Liver (tissue), 9 donors: ENCODE measurements around the gene THSD4. TPM values are rescaled to one million over a fixed set of nuclear protein-coding genes. Genes with fewer than 3 reads are reported as not detected.

Source experiments
- DNase-seq: peaks from one replicate; pipeline ENCODE4 v3.0.0-alpha.2; 2017; ENCODE audit warnings: low spot score
- H3K27ac ChIP-seq, 2 donors: one replicate each; pipeline ENCODE4 v1.7.0; 2013; ENCODE audit warnings: inconsistent platforms in 2 of 2, low read length in 2 of 2, control low read depth in 1 of 2, low read depth in 1 of 2, mild to moderate bottlenecking in 1 of 2
- H3K27me3 ChIP-seq, 4 donors: one replicate each; pipeline versions ENCODE4 v1.6.1 to v1.7.0; 2013; ENCODE audit warnings: low read length in 3 of 4, inconsistent platforms in 1 of 4, mild to moderate bottlenecking in 1 of 4, moderate library complexity in 1 of 4; ENCODE audit not compliant: control insufficient read depth in 4 of 4, insufficient read depth in 4 of 4
- H3K36me3 ChIP-seq, 4 donors: one replicate each; pipeline versions ENCODE4 v1.6.1 to v1.7.0; 2013; ENCODE audit warnings: low read length in 3 of 4, mild to moderate bottlenecking in 3 of 4, low read depth in 1 of 4, moderate library complexity in 1 of 4; ENCODE audit not compliant: control insufficient read depth in 4 of 4, insufficient read depth in 3 of 4
- H3K4me1 ChIP-seq, 4 donors: one replicate each; pipeline versions ENCODE4 v1.6.1 to v1.7.0; 2013; ENCODE audit warnings: low read length in 3 of 4, mild to moderate bottlenecking in 3 of 4, moderate library complexity in 1 of 4; ENCODE audit not compliant: control insufficient read depth in 4 of 4, insufficient read depth in 4 of 4
- H3K4me3 ChIP-seq, 3 donors: one replicate each; pipeline versions ENCODE4 v1.6.1 to v1.7.0; 2013; ENCODE audit warnings: low read length in 3 of 3, control low read depth in 1 of 3, low read depth in 1 of 3, mild to moderate bottlenecking in 1 of 3
- H3K9ac ChIP-seq, 2 donors: one replicate each; pipeline ENCODE4 v1.7.0; 2013; ENCODE audit warnings: low read length in 2 of 2, mild to moderate bottlenecking in 2 of 2, moderate library complexity in 2 of 2, control low read depth in 1 of 2, low read depth in 1 of 2
- H3K9me3 ChIP-seq, 4 donors: one replicate each; pipeline versions ENCODE4 v1.6.1 to v1.7.0; 2013; ENCODE audit warnings: low read length in 3 of 4; ENCODE audit not compliant: control insufficient read depth in 4 of 4
- EGR1 ChIP-seq, 2 donors: IDR thresholded peaks; 2 replicates each; pipeline ENCODE4 v1.6.1; 2016 to 2018; ENCODE audit warnings: antibody characterized with exemption in 2 of 2, low read depth in 2 of 2
- FOXA1 ChIP-seq: IDR thresholded peaks from 2 replicates; pipeline ENCODE4 v1.6.1; 2016; ENCODE audit warnings: antibody characterized with exemption
- FOXA2 ChIP-seq: IDR thresholded peaks from 2 replicates; pipeline ENCODE4 v1.6.1; 2016; ENCODE audit warnings: antibody characterized with exemption
- GABPA ChIP-seq, 2 donors: IDR thresholded peaks in 1 of 2; conservative IDR thresholded peaks in 1 of 2; 2 replicates each; pipeline ENCODE4 v1.6.1; 2016; ENCODE audit warnings: antibody characterized with exemption in 2 of 2, mild to moderate bottlenecking in 1 of 2, moderate library complexity in 1 of 2
- HNF4G ChIP-seq: IDR thresholded peaks from 2 replicates; pipeline ENCODE4 v1.6.1; 2016; ENCODE audit warnings: antibody characterized with exemption
- JUND ChIP-seq, 2 donors: IDR thresholded peaks; 2 replicates each; pipeline ENCODE4 v1.6.1; 2016; ENCODE audit warnings: antibody characterized with exemption in 2 of 2
- MAX ChIP-seq: IDR thresholded peaks from 2 replicates; pipeline ENCODE4 v1.6.1; 2016; ENCODE audit warnings: antibody characterized with exemption
- NR2F2 ChIP-seq: IDR thresholded peaks from 2 replicates; pipeline ENCODE4 v1.6.1; 2016; ENCODE audit warnings: antibody characterized with exemption
- RAD21 ChIP-seq, 2 donors: IDR thresholded peaks; 2 replicates each; pipeline ENCODE4 v1.6.1; 2016; ENCODE audit warnings: antibody characterized with exemption in 2 of 2, mild to moderate bottlenecking in 2 of 2
- RXRA ChIP-seq, 2 donors: IDR thresholded peaks; 2 replicates each; pipeline ENCODE4 v1.6.1; 2017 to 2018; ENCODE audit warnings: antibody characterized with exemption in 2 of 2, mild to moderate bottlenecking in 1 of 2
- SP1 ChIP-seq: IDR thresholded peaks from 2 replicates; pipeline ENCODE4 v1.6.1; 2018; ENCODE audit warnings: antibody characterized with exemption, mild to moderate bottlenecking
- TAF1 ChIP-seq: conservative IDR thresholded peaks from 2 replicates; pipeline ENCODE4 v1.6.1; 2016; ENCODE audit warnings: antibody characterized with exemption, mild to moderate bottlenecking
- YY1 ChIP-seq: IDR thresholded peaks from 2 replicates; pipeline ENCODE4 v1.6.1; 2016; ENCODE audit warnings: antibody characterized with exemption, mild to moderate bottlenecking
- WGBS: extraction: QIAGEN DNeasy Blood & Tissue Kit; methylation state at CpG from one replicate; pipeline ENCODE4 v1.1.7; 2013; 5-methylcytosine and 5-hydroxymethylcytosine counted together
- polyA plus RNA-seq, 2 donors: library from polyadenylated mRNA; stranded (reverse) in 1 of 2; unstranded in 1 of 2; fragments of 200-250 nt in 1 of 2; fragments of >200 nt in 1 of 2; fragmentation: Nextera tagmentation in 1 of 2; extraction: Ambion mirVana in 1 of 2; gene quantifications; one replicate each; pipeline versions ENCODE4 v1.2.1 to v1.2.3, GENCODE V29; 2013 to 2015
- total RNA-seq, 2 donors: library from RNA; depleted of rRNA; stranded (reverse); fragments of >200 nt; gene quantifications; one replicate each; pipeline ENCODE4 v1.2.3, GENCODE V29; 2014
- TF ChIP-seq, protein P1 (sequence below): fragments of 150-350 bp; IDR thresholded peaks from 2 replicates; pipeline ENCODE4 v1.5.1; 2017; ENCODE audit warnings: improper control_type of control experiment, low read depth, low read length; ENCODE audit not compliant: missing input control
- TF ChIP-seq, protein P2 (sequence below): IDR thresholded peaks from 2 replicates; pipeline ENCODE4 v1.6.1; 2016; ENCODE audit warnings: antibody characterized with exemption
- TF ChIP-seq, protein P3 (sequence below): IDR thresholded peaks from 2 replicates; pipeline ENCODE4 v1.6.1; 2016; ENCODE audit warnings: antibody characterized with exemption, mild to moderate bottlenecking
- TF ChIP-seq, protein P4 (sequence below): IDR thresholded peaks from 2 replicates; pipeline ENCODE4 v1.6.1; 2016; ENCODE audit warnings: antibody characterized with exemption
- donor health status: healthy.
- donor health status: healthy.
- donor health status: healthy.
- donor health status: healthy.
- donor health status: healthy.

THSD4 gene
- total and polyA plus RNA-seq, 4 donors = 0.23 to 11.5 (median 1.9) TPM

DNA sequence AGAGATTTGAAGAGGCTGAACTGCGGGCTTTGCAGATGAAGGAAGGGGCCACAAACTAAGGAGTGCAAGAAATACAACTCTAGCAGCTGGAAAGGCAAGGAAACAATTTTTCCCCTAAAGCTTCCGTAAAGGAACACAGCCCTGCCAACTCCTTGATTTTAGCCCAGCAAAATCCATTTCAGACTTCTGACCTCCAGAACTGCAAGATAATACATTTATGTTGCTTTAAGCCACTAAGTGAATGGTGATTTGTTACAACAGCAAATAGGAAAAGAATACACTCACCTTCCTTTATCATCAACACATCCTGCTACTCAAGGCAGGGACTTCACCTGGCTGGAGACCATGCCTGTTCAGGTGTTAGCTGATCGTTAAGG, 575.8 kb downstream of the THSD4 start (continued):
- no peak for TF ChIP-seq EGR1 (IDR thresholded peaks at IDR 0.05; ENCODE audit: low read depth in 2 of 2)
- no peak for TF ChIP-seq RAD21 (IDR thresholded peaks at IDR 0.05)
- no peak for TF ChIP-seq MAX
- no peak for TF ChIP-seq TAF1
- TF ChIP-seq YY1 = no peak
- no peak for TF ChIP-seq FOXA2

- no peaks in the 10 kb centered on the region for H3K27me3 ChIP-seq
- 67% methylated on average over 12 of the region's 12 CpGs for WGBS
- DNase-seq = no peak
- H3K9ac ChIP-seq = no peak overlapping the region
- peak overlapping the region; percentile 19 to 54 for H3K27ac ChIP-seq
- no peaks in the 10 kb centered on the region for H3K9me3 ChIP-seq
- no peak overlapping the region for H3K4me3 ChIP-seq
- no peaks in the 10 kb centered on the region for H3K36me3 ChIP-seq
- TF ChIP-seq SP1 = no peak
- no peak for TF ChIP-seq YY1
- no peak for TF ChIP-seq NR2F2
- no peak for TF ChIP-seq RXRA (IDR thresholded peaks at IDR 0.05)
- no peak for TF ChIP-seq GABPA (IDR thresholded peaks at IDR 0.05 in 1 of 2, conservative IDR thresholded peaks at IDR 0.05 in 1 of 2)
- TF ChIP-seq, protein P1, sequence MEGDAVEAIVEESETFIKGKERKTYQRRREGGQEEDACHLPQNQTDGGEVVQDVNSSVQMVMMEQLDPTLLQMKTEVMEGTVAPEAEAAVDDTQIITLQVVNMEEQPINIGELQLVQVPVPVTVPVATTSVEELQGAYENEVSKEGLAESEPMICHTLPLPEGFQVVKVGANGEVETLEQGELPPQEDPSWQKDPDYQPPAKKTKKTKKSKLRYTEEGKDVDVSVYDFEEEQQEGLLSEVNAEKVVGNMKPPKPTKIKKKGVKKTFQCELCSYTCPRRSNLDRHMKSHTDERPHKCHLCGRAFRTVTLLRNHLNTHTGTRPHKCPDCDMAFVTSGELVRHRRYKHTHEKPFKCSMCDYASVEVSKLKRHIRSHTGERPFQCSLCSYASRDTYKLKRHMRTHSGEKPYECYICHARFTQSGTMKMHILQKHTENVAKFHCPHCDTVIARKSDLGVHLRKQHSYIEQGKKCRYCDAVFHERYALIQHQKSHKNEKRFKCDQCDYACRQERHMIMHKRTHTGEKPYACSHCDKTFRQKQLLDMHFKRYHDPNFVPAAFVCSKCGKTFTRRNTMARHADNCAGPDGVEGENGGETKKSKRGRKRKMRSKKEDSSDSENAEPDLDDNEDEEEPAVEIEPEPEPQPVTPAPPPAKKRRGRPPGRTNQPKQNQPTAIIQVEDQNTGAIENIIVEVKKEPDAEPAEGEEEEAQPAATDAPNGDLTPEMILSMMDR = no peak
- TF ChIP-seq TAF1 = no peak
- TF ChIP-seq RAD21 (IDR thresholded peaks at IDR 0.05) = no peak
- TF ChIP-seq, protein P2, sequence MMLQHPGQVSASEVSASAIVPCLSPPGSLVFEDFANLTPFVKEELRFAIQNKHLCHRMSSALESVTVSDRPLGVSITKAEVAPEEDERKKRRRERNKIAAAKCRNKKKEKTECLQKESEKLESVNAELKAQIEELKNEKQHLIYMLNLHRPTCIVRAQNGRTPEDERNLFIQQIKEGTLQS = no peak
- no peak for TF ChIP-seq MAX
- peaks cover 0 to 13% (median 5%) of the 10 kb centered on the region in 4 donors for H3K4me1 ChIP-seq
Observed at GRCh38 chr15:71691458-71692417, 576.5 kb downstream of the THSD4 start.

- no peak for DNase-seq
- Histone ChIP-seq H3K9me3 (no peaks in the 10 kb centered on the region), H3K4me3 (no peak overlapping the region), H3K27me3 (no peaks in the 10 kb centered on the region), H3K27ac (no peak overlapping the region), H3K4me1 (no peaks in the 10 kb centered on the region), H3K9ac (no peak overlapping the region), H3K36me3 (no peaks in the 10 kb centered on the region)
- 89% methylated on average over 6 of the region's 6 CpGs for WGBS
- TF ChIP-seq TAF1 (no peak), GABPA (IDR thresholded peaks at IDR 0.05 in 1 of 2, conservative IDR thresholded peaks at IDR 0.05 in 1 of 2) (no peak), NR2F2 (no peak), FOXA1 (no peak), JUND (IDR thresholded peaks at IDR 0.05) (no peak), HNF4G (no peak), EGR1 (IDR thresholded peaks at IDR 0.05; ENCODE audit: low read depth in 2 of 2) (no peak), RAD21 (IDR thresholded peaks at IDR 0.05) (no peak), RXRA (IDR thresholded peaks at IDR 0.05) (no peak), MAX (no peak), FOXA2 (no peak), SP1 (no peak)
- TF ChIP-seq, protein P3, sequence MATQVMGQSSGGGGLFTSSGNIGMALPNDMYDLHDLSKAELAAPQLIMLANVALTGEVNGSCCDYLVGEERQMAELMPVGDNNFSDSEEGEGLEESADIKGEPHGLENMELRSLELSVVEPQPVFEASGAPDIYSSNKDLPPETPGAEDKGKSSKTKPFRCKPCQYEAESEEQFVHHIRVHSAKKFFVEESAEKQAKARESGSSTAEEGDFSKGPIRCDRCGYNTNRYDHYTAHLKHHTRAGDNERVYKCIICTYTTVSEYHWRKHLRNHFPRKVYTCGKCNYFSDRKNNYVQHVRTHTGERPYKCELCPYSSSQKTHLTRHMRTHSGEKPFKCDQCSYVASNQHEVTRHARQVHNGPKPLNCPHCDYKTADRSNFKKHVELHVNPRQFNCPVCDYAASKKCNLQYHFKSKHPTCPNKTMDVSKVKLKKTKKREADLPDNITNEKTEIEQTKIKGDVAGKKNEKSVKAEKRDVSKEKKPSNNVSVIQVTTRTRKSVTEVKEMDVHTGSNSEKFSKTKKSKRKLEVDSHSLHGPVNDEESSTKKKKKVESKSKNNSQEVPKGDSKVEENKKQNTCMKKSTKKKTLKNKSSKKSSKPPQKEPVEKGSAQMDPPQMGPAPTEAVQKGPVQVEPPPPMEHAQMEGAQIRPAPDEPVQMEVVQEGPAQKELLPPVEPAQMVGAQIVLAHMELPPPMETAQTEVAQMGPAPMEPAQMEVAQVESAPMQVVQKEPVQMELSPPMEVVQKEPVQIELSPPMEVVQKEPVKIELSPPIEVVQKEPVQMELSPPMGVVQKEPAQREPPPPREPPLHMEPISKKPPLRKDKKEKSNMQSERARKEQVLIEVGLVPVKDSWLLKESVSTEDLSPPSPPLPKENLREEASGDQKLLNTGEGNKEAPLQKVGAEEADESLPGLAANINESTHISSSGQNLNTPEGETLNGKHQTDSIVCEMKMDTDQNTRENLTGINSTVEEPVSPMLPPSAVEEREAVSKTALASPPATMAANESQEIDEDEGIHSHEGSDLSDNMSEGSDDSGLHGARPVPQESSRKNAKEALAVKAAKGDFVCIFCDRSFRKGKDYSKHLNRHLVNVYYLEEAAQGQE = no peak
- TF ChIP-seq, protein P2 = no peak
- TF ChIP-seq, protein P4, sequence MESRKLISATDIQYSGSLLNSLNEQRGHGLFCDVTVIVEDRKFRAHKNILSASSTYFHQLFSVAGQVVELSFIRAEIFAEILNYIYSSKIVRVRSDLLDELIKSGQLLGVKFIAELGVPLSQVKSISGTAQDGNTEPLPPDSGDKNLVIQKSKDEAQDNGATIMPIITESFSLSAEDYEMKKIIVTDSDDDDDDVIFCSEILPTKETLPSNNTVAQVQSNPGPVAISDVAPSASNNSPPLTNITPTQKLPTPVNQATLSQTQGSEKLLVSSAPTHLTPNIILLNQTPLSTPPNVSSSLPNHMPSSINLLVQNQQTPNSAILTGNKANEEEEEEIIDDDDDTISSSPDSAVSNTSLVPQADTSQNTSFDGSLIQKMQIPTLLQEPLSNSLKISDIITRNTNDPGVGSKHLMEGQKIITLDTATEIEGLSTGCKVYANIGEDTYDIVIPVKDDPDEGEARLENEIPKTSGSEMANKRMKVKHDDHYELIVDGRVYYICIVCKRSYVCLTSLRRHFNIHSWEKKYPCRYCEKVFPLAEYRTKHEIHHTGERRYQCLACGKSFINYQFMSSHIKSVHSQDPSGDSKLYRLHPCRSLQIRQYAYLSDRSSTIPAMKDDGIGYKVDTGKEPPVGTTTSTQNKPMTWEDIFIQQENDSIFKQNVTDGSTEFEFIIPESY = no peak
Observed at GRCh38 chr15:71697236-71697635, 582.0 kb downstream of the THSD4 start.
